Measurements from ENCODE around the gene ANXA10.
"Not testable (repeated sequence)": the region's sequence is repeated elsewhere in the genome, so short reads cannot be mapped to it uniquely, and the experiment has no call there.

ANXA10 gene

GRCh38 chr4:168118116-168118655, 25.8 kb downstream of the ANXA10 start:
- DNase-seq (ENCODE audit: low read depth) = no peak

- DNase-seq (ENCODE audit: low read depth) = no peak
Measured at GRCh38 chr4:168119100-168119499, 26.8 kb downstream of the ANXA10 start.

GRCh38 chr4:168119890-168120289, 27.6 kb downstream of the ANXA10 start:
- no peak for DNase-seq (ENCODE audit: low read depth)

GRCh38 chr4:168120811-168121210, 28.5 kb downstream of the ANXA10 start:
- no peak for DNase-seq (ENCODE audit: low read depth)

- no peak for DNase-seq (ENCODE audit: low read depth)
Measured at GRCh38 chr4:168124008-168124641, 31.8 kb downstream of the ANXA10 start.

- no peak for DNase-seq (ENCODE audit: low read depth)
Measured at GRCh38 chr4:168126952-168127351, 34.6 kb downstream of the ANXA10 start.

GRCh38 chr4:168128601-168129000, 36.3 kb downstream of the ANXA10 start:
- no peak for DNase-seq (ENCODE audit: low read depth)

GRCh38 chr4:168129046-168129772, 36.9 kb downstream of the ANXA10 start:
- DNase-seq (ENCODE audit: low read depth) = no peak

- DNase-seq (ENCODE audit: low read depth) = no peak
Measured at GRCh38 chr4:168129802-168130201, 37.5 kb downstream of the ANXA10 start.

- no peak for DNase-seq (ENCODE audit: low read depth)
Measured at GRCh38 chr4:168131196-168131595, 38.9 kb downstream of the ANXA10 start.

GRCh38 chr4:168134651-168135050, 42.3 kb downstream of the ANXA10 start:
- DNase-seq (ENCODE audit: low read depth) = no peak

GRCh38 chr4:168135860-168136259, 43.5 kb downstream of the ANXA10 start:
- DNase-seq (ENCODE audit: low read depth) = not testable (repeated sequence)

- DNase-seq (ENCODE audit: low read depth) = not testable (repeated sequence)
Measured at GRCh38 chr4:168137695-168138094, 45.4 kb downstream of the ANXA10 start.

GRCh38 chr4:168138143-168138542, 45.8 kb downstream of the ANXA10 start:
- no peak for DNase-seq (ENCODE audit: low read depth)

- no peak for DNase-seq (ENCODE audit: low read depth)
Measured at GRCh38 chr4:168139336-168139735, 47.0 kb downstream of the ANXA10 start.

GRCh38 chr4:168141733-168142132, 49.4 kb downstream of the ANXA10 start:
- DNase-seq (ENCODE audit: low read depth) = no peak

GRCh38 chr4:168143601-168144000, 51.3 kb downstream of the ANXA10 start:
- DNase-seq (ENCODE audit: low read depth) = no peak

GRCh38 chr4:168150420-168151050, 58.2 kb downstream of the ANXA10 start:
- no peak for DNase-seq (ENCODE audit: low read depth)

GRCh38 chr4:168151327-168151726, 59.0 kb downstream of the ANXA10 start:
- DNase-seq (ENCODE audit: low read depth) = no peak

GRCh38 chr4:168152837-168153500, 60.6 kb downstream of the ANXA10 start:
- no peak for DNase-seq (ENCODE audit: low read depth)

GRCh38 chr4:168153596-168154440, 61.5 kb downstream of the ANXA10 start:
- DNase-seq (ENCODE audit: low read depth) = peak; percentile 35

Measured in activated T-cell treated with anti-CD3 and anti-CD28 coated beads for 24 hours (primary cell).